Measurements from ENCODE around the gene LRP5.
"Not testable (repeated sequence)": the region's sequence is repeated elsewhere in the genome, so short reads cannot be mapped to it uniquely, and the experiment has no call there.

The LRP5 gene

GRCh38 chr11:68388595-68389198 lies 76.3 kb downstream of the LRP5 start:
- DNase-seq (ENCODE audit: low read depth in 1 of 2, low spot score in 1 of 2): no peak

GRCh38 chr11:68390315-68390714 lies 77.9 kb downstream of the LRP5 start:
- no peak for DNase-seq (ENCODE audit: low read depth in 1 of 2, low spot score in 1 of 2)

- no peak for DNase-seq (ENCODE audit: low read depth in 1 of 2, low spot score in 1 of 2)
Measured at GRCh38 chr11:68392822-68393221, 80.4 kb downstream of the LRP5 start.

- no peak for DNase-seq (ENCODE audit: low read depth in 1 of 2, low spot score in 1 of 2)
Measured at GRCh38 chr11:68396516-68396915, 84.1 kb downstream of the LRP5 start.

- no peak for DNase-seq (ENCODE audit: low read depth in 1 of 2, low spot score in 1 of 2)
Measured at GRCh38 chr11:68397256-68397655, 84.9 kb downstream of the LRP5 start.

GRCh38 chr11:68398995-68399851 lies 86.8 kb downstream of the LRP5 start:
- no peak for DNase-seq (ENCODE audit: low read depth in 1 of 2, low spot score in 1 of 2)

GRCh38 chr11:68399916-68400315 lies 87.5 kb downstream of the LRP5 start:
- no peak for DNase-seq (ENCODE audit: low read depth in 1 of 2, low spot score in 1 of 2)

GRCh38 chr11:68400584-68400983 lies 88.2 kb downstream of the LRP5 start:
- DNase-seq (ENCODE audit: low read depth in 1 of 2, low spot score in 1 of 2): not testable (repeated sequence)

GRCh38 chr11:68401856-68402255 lies 89.5 kb downstream of the LRP5 start:
- DNase-seq (ENCODE audit: low read depth in 1 of 2, low spot score in 1 of 2): no peak

- no peak for DNase-seq (ENCODE audit: low read depth in 1 of 2, low spot score in 1 of 2)
Measured at GRCh38 chr11:68402355-68403031, 90.1 kb downstream of the LRP5 start.

- no peak for DNase-seq (ENCODE audit: low read depth in 1 of 2, low spot score in 1 of 2)
Measured at GRCh38 chr11:68403424-68403823, 91.0 kb downstream of the LRP5 start.

- DNase-seq (ENCODE audit: low read depth in 1 of 2, low spot score in 1 of 2): no peak
Measured at GRCh38 chr11:68403831-68404230, 91.4 kb downstream of the LRP5 start.

- no peak for DNase-seq (ENCODE audit: low read depth in 1 of 2, low spot score in 1 of 2)
Measured at GRCh38 chr11:68406324-68407313, 94.2 kb downstream of the LRP5 start.

GRCh38 chr11:68408512-68408911 lies 96.1 kb downstream of the LRP5 start:
- no peak for DNase-seq (ENCODE audit: low read depth in 1 of 2, low spot score in 1 of 2)

GRCh38 chr11:68409748-68410344 lies 97.5 kb downstream of the LRP5 start:
- DNase-seq (ENCODE audit: low read depth in 1 of 2, low spot score in 1 of 2): no peak

- no peak for DNase-seq (ENCODE audit: low read depth in 1 of 2, low spot score in 1 of 2)
Measured at GRCh38 chr11:68411501-68411991, 99.2 kb downstream of the LRP5 start.

GRCh38 chr11:68412593-68413475 lies 100.4 kb downstream of the LRP5 start:
- no peak for DNase-seq (ENCODE audit: low read depth in 1 of 2, low spot score in 1 of 2)

GRCh38 chr11:68413591-68413999 lies 101.2 kb downstream of the LRP5 start:
- no peak for DNase-seq (ENCODE audit: low read depth in 1 of 2, low spot score in 1 of 2)

GRCh38 chr11:68414496-68415221 lies 102.3 kb downstream of the LRP5 start:
- no peak for DNase-seq (ENCODE audit: low read depth in 1 of 2, low spot score in 1 of 2)

All from stimulated activated CD4-positive, alpha-beta T cell treated with anti-CD3 and anti-CD28 coated beads, Interleukin-15, amount 100 ng/mL, for 1 hour (primary cell).